A549 (cell line): ENCODE measurements around the gene ASPHD2. TPM values are rescaled to one million over a fixed set of nuclear protein-coding genes. Genes with fewer than 3 reads are reported as not detected.

Experiments used
- ATAC-seq, 2 experiments: fragments of 200-7000 bp in 1 of 2; fragments of >200 bp in 1 of 2; cut with Nextera tagmentation in 1 of 2; cut with Tn5 transposase in 1 of 2; 3 replicates each; pipeline versions ENCODE4 v1.8.0 to v1.9.1; 2018 to 2020; ENCODE audit warnings: mild to moderate bottlenecking in 1 of 2, moderate library complexity in 1 of 2
- CTCF ChIA-PET: fragments of 300-600 bp; sonication (Branson Sonifier 250); formaldehyde crosslinking; extraction: SDS; loops from one replicate; lab custom pipeline; 2021; ENCODE audit warnings: antibody characterized with exemption, inconsistent platforms; lab: Yijun Ruan, JAX
- POLR2A ChIA-PET: fragments of 350-600 bp; formaldehyde crosslinking; extraction: SDS; loops from one replicate; lab custom pipeline; 2021; ENCODE audit warnings: antibody characterized with exemption, inconsistent platforms; lab: Yijun Ruan, JAX
- DNase-seq, 2 experiments: peaks; one replicate each; pipeline versions ENCODE4 v3.0.0 to v3.0.0-alpha.2; 2011 to 2016; ENCODE audit warnings: low read depth in 1 of 2, low spot score in 1 of 2
- FAIRE-seq: peaks from 2 replicates; lab custom pipeline; 2011; peaks lifted over from hg19 to GRCh38; lab: Jason Lieb, UNC
- H3K27ac ChIP-seq, 2 experiments: fragments of >200 bp; sonication (Bioruptor Twin); formaldehyde crosslinking; 3 replicates each; pipeline ENCODE4 v1.5.1; 2016 to 2017
- H3K4me1 ChIP-seq: fragments of >200 bp; sonication (Bioruptor Twin); formaldehyde crosslinking; 3 replicates; pipeline ENCODE4 v1.6.1; 2016
- H3K4me2 ChIP-seq: fragments of >200 bp; sonication (Bioruptor Twin); formaldehyde crosslinking; 3 replicates; pipeline ENCODE4 v1.6.1; 2016
- H3K4me3 ChIP-seq: fragments of >200 bp; sonication (Bioruptor Twin); formaldehyde crosslinking; 3 replicates; pipeline ENCODE4 v1.5.1; 2016
- H3K9me3 ChIP-seq: fragments of >200 bp; sonication (Bioruptor Twin); formaldehyde crosslinking; 3 replicates; pipeline ENCODE4 v1.6.1; 2016
- ATOH8 ChIP-seq: fragments of 250-450 bp; sonication (Bioruptor Pico); IDR thresholded peaks from 2 replicates; pipeline ENCODE4 v1.5.0; 2020; ENCODE audit warnings: low read depth, mild to moderate bottlenecking, moderate library complexity
- BHLHE40 ChIP-seq: IDR thresholded peaks from 2 replicates; pipeline ENCODE4 v1.6.1; 2012; ENCODE audit warnings: low read depth, low read length, inconsistent platforms
- CBX2 ChIP-seq: fragments of 200-600 bp; sonication (generic); IDR thresholded peaks from 2 replicates; pipeline ENCODE4 v1.6.1; 2016; ENCODE audit warnings: low read depth, mild to moderate bottlenecking, borderline replicate concordance
- CEBPB ChIP-seq, 2 experiments: fragments of >200 bp in 1 of 2; sonication (Bioruptor Twin) in 1 of 2; formaldehyde crosslinking in 1 of 2; IDR thresholded peaks; 2 replicates each; pipeline ENCODE4 v1.6.1; 2012 to 2016
- CHD4 ChIP-seq: fragments of 200-600 bp; sonication (generic); IDR thresholded peaks from 2 replicates; pipeline ENCODE4 v1.6.1; 2016; ENCODE audit warnings: antibody characterized with exemption, mild to moderate bottlenecking, borderline replicate concordance
- EHMT2 ChIP-seq: fragments of 200-600 bp; sonication (generic); IDR thresholded peaks from 2 replicates; pipeline ENCODE4 v1.6.1; 2016; ENCODE audit warnings: antibody characterized with exemption, low read depth, mild to moderate bottlenecking, moderate library complexity
- EP300 ChIP-seq, 2 experiments: fragments of >200 bp; sonication (Bioruptor Twin); formaldehyde crosslinking; IDR thresholded peaks; 2 replicates in 1 of 2; 3 replicates in 1 of 2; pipeline ENCODE4 v1.6.1; 2016 to 2017
- ESRRA ChIP-seq: fragments of 150-350 bp; IDR thresholded peaks from 2 replicates; pipeline ENCODE4 v1.6.1; 2014; ENCODE audit warnings: mild to moderate bottlenecking, low read length, borderline replicate concordance
- FOSB ChIP-seq: fragments of 250-450 bp; sonication (Bioruptor Pico); IDR thresholded peaks from 2 replicates; pipeline ENCODE4 v1.5.0; 2020; ENCODE audit warnings: mild to moderate bottlenecking, moderate library complexity
- FOSL2 ChIP-seq, 2 experiments: fragments of 450-650 bp in 1 of 2; fragments of >200 bp in 1 of 2; sonication (Bioruptor Twin) in 1 of 2; formaldehyde crosslinking; IDR thresholded peaks; 2 replicates each; pipeline versions ENCODE4 v1.5.0 to v1.6.1; 2016 to 2020; ENCODE audit warnings: mild to moderate bottlenecking in 1 of 2, moderate library complexity in 1 of 2
- HOXB5 ChIP-seq: fragments of 250-450 bp; sonication (Bioruptor Pico); IDR thresholded peaks from 2 replicates; pipeline ENCODE4 v1.5.0; 2020; ENCODE audit warnings: mild to moderate bottlenecking, moderate library complexity
- JUN ChIP-seq, 2 experiments: fragments of >200 bp; sonication (Bioruptor Twin); formaldehyde crosslinking; IDR thresholded peaks; 2 replicates in 1 of 2; 3 replicates in 1 of 2; pipeline ENCODE4 v1.6.1; 2016 to 2017
- JUNB ChIP-seq: fragments of >200 bp; sonication (Bioruptor Twin); formaldehyde crosslinking; IDR thresholded peaks from 2 replicates; pipeline ENCODE4 v1.6.1; 2016
- KDM1A ChIP-seq: fragments of 200-600 bp; sonication (generic); IDR thresholded peaks from 2 replicates; pipeline ENCODE4 v1.6.1; 2016; ENCODE audit warnings: low read depth, mild to moderate bottlenecking
- KDM5A ChIP-seq: fragments of 200-600 bp; sonication (generic); IDR thresholded peaks from 2 replicates; pipeline ENCODE4 v1.6.1; 2016; ENCODE audit warnings: antibody characterized with exemption, mild to moderate bottlenecking
- MYC ChIP-seq: IDR thresholded peaks from 2 replicates; pipeline ENCODE4 v1.6.1; 2012; ENCODE audit warnings: mild to moderate bottlenecking, inconsistent platforms, low read length, improper control_type of control experiment, borderline replicate concordance
- NPAS2 ChIP-seq: fragments of 250-450 bp; sonication (Bioruptor Pico); IDR thresholded peaks from 2 replicates; pipeline ENCODE4 v1.8.0; 2022; ENCODE audit warnings: mild to moderate bottlenecking, moderate library complexity, borderline replicate concordance
- POLR2AphosphoS2 ChIP-seq: conservative IDR thresholded peaks from 2 replicates; pipeline ENCODE4 v1.6.1; 2012; ENCODE audit warnings: low read length, improper control_type of control experiment, inconsistent platforms
- RCOR1 ChIP-seq: fragments of 150-350 bp; IDR thresholded peaks from 2 replicates; pipeline ENCODE4 v1.6.1; 2014; ENCODE audit warnings: antibody characterized with exemption, low read length, low read depth
- RFX5 ChIP-seq: fragments of 450-650 bp; IDR thresholded peaks from 2 replicates; pipeline ENCODE4 v1.7.1; 2014; ENCODE audit warnings: antibody characterized with exemption, mild to moderate bottlenecking, moderate library complexity
- RNF2 ChIP-seq: fragments of 200-600 bp; sonication (generic); IDR thresholded peaks from 2 replicates; pipeline ENCODE4 v1.6.1; 2016; ENCODE audit warnings: low read depth, mild to moderate bottlenecking, antibody characterized with exemption, moderate library complexity, borderline replicate concordance
- TFCP2L1 ChIP-seq: fragments of 250-450 bp; sonication (Bioruptor Pico); IDR thresholded peaks from 2 replicates; pipeline ENCODE4 v1.5.0; 2021; ENCODE audit warnings: mild to moderate bottlenecking
- TP53 ChIP-seq: fragments of 250-450 bp; sonication (Bioruptor Pico); IDR thresholded peaks from 2 replicates; pipeline ENCODE4 v1.5.0; 2021; ENCODE audit warnings: mild to moderate bottlenecking, moderate library complexity
- ZSCAN20 ChIP-seq: fragments of 250-450 bp; sonication (Bioruptor Pico); IDR thresholded peaks from 2 replicates; pipeline ENCODE4 v1.8.0; 2022; ENCODE audit warnings: mild to moderate bottlenecking, moderate library complexity
- WGBS: methylation state at CpG from one replicate; pipeline ENCODE4 v1.1.6; 2017; ENCODE audit errors: missing lambda C conversion rate; 5-methylcytosine and 5-hydroxymethylcytosine counted together
- polyA plus RNA-seq, 4 experiments: library from polyadenylated mRNA; depleted of rRNA in 3 of 4; stranded (reverse); fragments of >200 nt; fragmentation: RNase III in 1 of 4; extraction: RNeasy Plus Mini Kit Qiagen cat#74134 plus additional on column Dnase treatment in 1 of 4; gene quantifications; 2 replicates in 3 of 4; 3 replicates in 1 of 4; pipeline ENCODE4 v1.2.3, GENCODE V29; 2011 to 2017
- TF ChIP-seq, protein P1 (sequence below): fragments of >200 bp; sonication (Bioruptor Twin); formaldehyde crosslinking; IDR thresholded peaks from 2 replicates; pipeline ENCODE4 v1.6.1; 2016
- TF ChIP-seq, protein P2 (sequence below): fragments of 250-450 bp; sonication (Bioruptor Pico); IDR thresholded peaks from 2 replicates; pipeline ENCODE4 v1.5.0; 2021; ENCODE audit warnings: mild to moderate bottlenecking, moderate library complexity, borderline replicate concordance
- TF ChIP-seq, protein P3 (sequence below): fragments of 450-650 bp; IDR thresholded peaks from 2 replicates; pipeline ENCODE4 v1.6.1; 2014; ENCODE audit warnings: antibody characterized with exemption
- TF ChIP-seq, protein P4 (sequence below): IDR thresholded peaks from 2 replicates; pipeline ENCODE4 v1.6.1; 2012; ENCODE audit warnings: low read depth, borderline replicate concordance
- TF ChIP-seq, protein P5 (sequence below): fragments of 200-600 bp; sonication (generic); IDR thresholded peaks from 2 replicates; pipeline ENCODE4 v1.6.1; 2016; ENCODE audit warnings: antibody characterized with exemption, mild to moderate bottlenecking, moderate library complexity

ASPHD2 gene
- polyA plus RNA-seq, 2 of the 4 experiments (the other 2 are of a cell fraction) = 0.84 to 1.3 TPM

- no peak for TF ChIP-seq JUN (IDR thresholded peaks at IDR 0.05)
- TF ChIP-seq FOSL2 (IDR thresholded peaks at IDR 0.05) = no peak
- no peak for TF ChIP-seq FOSL2 (CRISPR knock-in tag; IDR thresholded peaks at IDR 0.05)
- TF ChIP-seq FOSB (CRISPR knock-in tag) = no peak
- TF ChIP-seq CHD4 = no peak
- TF ChIP-seq, protein P1, sequence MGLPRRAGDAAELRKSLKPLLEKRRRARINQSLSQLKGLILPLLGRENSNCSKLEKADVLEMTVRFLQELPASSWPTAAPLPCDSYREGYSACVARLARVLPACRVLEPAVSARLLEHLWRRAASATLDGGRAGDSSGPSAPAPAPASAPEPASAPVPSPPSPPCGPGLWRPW = no peak
- TF ChIP-seq POLR2AphosphoS2 = no peak
- TF ChIP-seq RFX5 = no peak
- no peak for TF ChIP-seq RNF2
- TF ChIP-seq ESRRA = no peak
- no peak for TF ChIP-seq ZSCAN20 (CRISPR knock-in tag)
- no peak for TF ChIP-seq EP300 (IDR thresholded peaks at IDR 0.05)
- no peak for TF ChIP-seq CBX2
- TF ChIP-seq TFCP2L1 = no peak
- no peak for TF ChIP-seq JUNB
- TF ChIP-seq BHLHE40 = no peak
- no peak for TF ChIP-seq ATOH8 (CRISPR knock-in tag)
- TF ChIP-seq, protein P2, sequence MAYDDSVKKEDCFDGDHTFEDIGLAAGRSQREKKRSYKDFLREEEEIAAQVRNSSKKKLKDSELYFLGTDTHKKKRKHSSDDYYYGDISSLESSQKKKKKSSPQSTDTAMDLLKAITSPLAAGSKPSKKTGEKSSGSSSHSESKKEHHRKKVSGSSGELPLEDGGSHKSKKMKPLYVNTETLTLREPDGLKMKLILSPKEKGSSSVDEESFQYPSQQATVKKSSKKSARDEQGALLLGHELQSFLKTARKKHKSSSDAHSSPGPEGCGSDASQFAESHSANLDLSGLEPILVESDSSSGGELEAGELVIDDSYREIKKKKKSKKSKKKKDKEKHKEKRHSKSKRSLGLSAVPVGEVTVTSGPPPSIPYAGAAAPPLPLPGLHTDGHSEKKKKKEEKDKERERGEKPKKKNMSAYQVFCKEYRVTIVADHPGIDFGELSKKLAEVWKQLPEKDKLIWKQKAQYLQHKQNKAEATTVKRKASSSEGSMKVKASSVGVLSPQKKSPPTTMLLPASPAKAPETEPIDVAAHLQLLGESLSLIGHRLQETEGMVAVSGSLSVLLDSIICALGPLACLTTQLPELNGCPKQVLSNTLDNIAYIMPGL (CRISPR knock-in tag) = no peak
- TF ChIP-seq KDM1A = no peak
- H3K27ac ChIP-seq = no peak overlapping the region
- 90% methylated on average over 4 of the region's 4 CpGs for WGBS
- no peak for DNase-seq
- H3K9me3 ChIP-seq = no peaks in the 10 kb centered on the region
- H3K4me2 ChIP-seq = no peak overlapping the region
- H3K4me3 ChIP-seq = no peak overlapping the region
- POLR2A ChIA-PET = interaction anchor here (0.6 kb wide), 1 partner anchor 28 kb away, joined by 3 read pairs; no protein-coding TSS in a partner anchor
- no peak for ATAC-seq
- peaks cover 5% of the 10 kb centered on the region for H3K4me1 ChIP-seq
- FAIRE-seq = no peak
- CTCF ChIA-PET = interaction anchor here (0.9 to 1.1 kb wide), 2 partner anchors 15 to 26 kb away, joined by 3 read pairs; no protein-coding TSS in a partner anchor
These were observed 47.8 kb downstream of the ASPHD2 start for GRCh38 chr22:26476705-26477340.

DNA sequence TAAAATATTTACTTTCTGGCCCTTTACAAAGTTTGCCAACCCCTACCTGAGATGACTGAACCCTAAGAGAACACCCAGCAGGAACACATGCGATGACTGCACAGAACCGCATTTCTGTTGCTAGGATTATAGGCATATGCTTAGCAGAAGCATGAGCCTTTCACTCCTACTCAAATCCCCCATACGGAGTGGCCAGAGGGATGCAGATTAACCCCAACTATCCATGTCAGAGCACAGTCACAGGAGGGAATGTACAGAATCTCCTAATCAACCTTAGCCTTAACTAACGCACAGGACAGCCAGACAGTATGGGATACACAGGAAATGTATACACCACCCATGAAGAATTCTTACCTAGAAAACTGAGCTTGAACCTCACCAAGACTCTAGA lies 48.3 kb downstream of the ASPHD2 start:
- FAIRE-seq (no peak), ATAC-seq (no peak), DNase-seq (no peak)
- WGBS = 53% methylated on average over 4 of the region's 4 CpGs
- Histone ChIP-seq H3K9me3 (no peaks in the 10 kb centered on the region), H3K4me1 (peaks cover 3% of the 10 kb centered on the region; the same call in 1 of the 3 replicates), H3K4me2 (no peak overlapping the region), H3K27ac (no peak overlapping the region), H3K4me3 (no peak overlapping the region)
- CTCF ChIA-PET = interaction anchor here (0.9 to 1.1 kb wide), 2 partner anchors 16 to 26 kb away, joined by 3 read pairs; no protein-coding TSS in a partner anchor
- POLR2A ChIA-PET = interaction anchor here (0.6 kb wide), 1 partner anchor 28 kb away, joined by 3 read pairs; no protein-coding TSS in a partner anchor
- TF ChIP-seq CBX2 (no peak), MYC (no peak), RFX5 (no peak), EP300 (IDR thresholded peaks at IDR 0.05) (no peak), FOSL2 (IDR thresholded peaks at IDR 0.05) (no peak), FOSL2 (CRISPR knock-in tag; IDR thresholded peaks at IDR 0.05) (no peak), KDM5A (no peak), RCOR1 (no peak), TFCP2L1 (no peak), TP53 (CRISPR knock-in tag) (no peak), NPAS2 (no peak), HOXB5 (CRISPR knock-in tag) (no peak), EHMT2 (no peak), CEBPB (IDR thresholded peaks at IDR 0.05) (no peak)
- TF ChIP-seq, protein P3, sequence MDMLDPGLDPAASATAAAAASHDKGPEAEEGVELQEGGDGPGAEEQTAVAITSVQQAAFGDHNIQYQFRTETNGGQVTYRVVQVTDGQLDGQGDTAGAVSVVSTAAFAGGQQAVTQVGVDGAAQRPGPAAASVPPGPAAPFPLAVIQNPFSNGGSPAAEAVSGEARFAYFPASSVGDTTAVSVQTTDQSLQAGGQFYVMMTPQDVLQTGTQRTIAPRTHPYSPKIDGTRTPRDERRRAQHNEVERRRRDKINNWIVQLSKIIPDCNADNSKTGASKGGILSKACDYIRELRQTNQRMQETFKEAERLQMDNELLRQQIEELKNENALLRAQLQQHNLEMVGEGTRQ = no peak
- TF ChIP-seq, protein P4, sequence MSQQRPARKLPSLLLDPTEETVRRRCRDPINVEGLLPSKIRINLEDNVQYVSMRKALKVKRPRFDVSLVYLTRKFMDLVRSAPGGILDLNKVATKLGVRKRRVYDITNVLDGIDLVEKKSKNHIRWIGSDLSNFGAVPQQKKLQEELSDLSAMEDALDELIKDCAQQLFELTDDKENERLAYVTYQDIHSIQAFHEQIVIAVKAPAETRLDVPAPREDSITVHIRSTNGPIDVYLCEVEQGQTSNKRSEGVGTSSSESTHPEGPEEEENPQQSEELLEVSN = no peak
- TF ChIP-seq, protein P5, sequence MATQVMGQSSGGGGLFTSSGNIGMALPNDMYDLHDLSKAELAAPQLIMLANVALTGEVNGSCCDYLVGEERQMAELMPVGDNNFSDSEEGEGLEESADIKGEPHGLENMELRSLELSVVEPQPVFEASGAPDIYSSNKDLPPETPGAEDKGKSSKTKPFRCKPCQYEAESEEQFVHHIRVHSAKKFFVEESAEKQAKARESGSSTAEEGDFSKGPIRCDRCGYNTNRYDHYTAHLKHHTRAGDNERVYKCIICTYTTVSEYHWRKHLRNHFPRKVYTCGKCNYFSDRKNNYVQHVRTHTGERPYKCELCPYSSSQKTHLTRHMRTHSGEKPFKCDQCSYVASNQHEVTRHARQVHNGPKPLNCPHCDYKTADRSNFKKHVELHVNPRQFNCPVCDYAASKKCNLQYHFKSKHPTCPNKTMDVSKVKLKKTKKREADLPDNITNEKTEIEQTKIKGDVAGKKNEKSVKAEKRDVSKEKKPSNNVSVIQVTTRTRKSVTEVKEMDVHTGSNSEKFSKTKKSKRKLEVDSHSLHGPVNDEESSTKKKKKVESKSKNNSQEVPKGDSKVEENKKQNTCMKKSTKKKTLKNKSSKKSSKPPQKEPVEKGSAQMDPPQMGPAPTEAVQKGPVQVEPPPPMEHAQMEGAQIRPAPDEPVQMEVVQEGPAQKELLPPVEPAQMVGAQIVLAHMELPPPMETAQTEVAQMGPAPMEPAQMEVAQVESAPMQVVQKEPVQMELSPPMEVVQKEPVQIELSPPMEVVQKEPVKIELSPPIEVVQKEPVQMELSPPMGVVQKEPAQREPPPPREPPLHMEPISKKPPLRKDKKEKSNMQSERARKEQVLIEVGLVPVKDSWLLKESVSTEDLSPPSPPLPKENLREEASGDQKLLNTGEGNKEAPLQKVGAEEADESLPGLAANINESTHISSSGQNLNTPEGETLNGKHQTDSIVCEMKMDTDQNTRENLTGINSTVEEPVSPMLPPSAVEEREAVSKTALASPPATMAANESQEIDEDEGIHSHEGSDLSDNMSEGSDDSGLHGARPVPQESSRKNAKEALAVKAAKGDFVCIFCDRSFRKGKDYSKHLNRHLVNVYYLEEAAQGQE = no peak
